ENCODE measurements around the gene IRF9.

GRCh38 chr14:24150061-24150460, 11.0 kb upstream of the IRF9 start:
- TF ChIP-seq, protein P1, sequence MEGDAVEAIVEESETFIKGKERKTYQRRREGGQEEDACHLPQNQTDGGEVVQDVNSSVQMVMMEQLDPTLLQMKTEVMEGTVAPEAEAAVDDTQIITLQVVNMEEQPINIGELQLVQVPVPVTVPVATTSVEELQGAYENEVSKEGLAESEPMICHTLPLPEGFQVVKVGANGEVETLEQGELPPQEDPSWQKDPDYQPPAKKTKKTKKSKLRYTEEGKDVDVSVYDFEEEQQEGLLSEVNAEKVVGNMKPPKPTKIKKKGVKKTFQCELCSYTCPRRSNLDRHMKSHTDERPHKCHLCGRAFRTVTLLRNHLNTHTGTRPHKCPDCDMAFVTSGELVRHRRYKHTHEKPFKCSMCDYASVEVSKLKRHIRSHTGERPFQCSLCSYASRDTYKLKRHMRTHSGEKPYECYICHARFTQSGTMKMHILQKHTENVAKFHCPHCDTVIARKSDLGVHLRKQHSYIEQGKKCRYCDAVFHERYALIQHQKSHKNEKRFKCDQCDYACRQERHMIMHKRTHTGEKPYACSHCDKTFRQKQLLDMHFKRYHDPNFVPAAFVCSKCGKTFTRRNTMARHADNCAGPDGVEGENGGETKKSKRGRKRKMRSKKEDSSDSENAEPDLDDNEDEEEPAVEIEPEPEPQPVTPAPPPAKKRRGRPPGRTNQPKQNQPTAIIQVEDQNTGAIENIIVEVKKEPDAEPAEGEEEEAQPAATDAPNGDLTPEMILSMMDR (IDR thresholded peaks at IDR 0.05), result no peak
- no peak for TF ChIP-seq ZFX (IDR thresholded peaks at IDR 0.05; ENCODE audit: borderline replicate concordance)
